GM12878 (cell line): ENCODE measurements around the gene P2RX1. TPM values are rescaled to one million over a fixed set of nuclear protein-coding genes. Genes with fewer than 3 reads are reported as not detected.

Experiments
- ATAC-seq: fragments of 200-7000 bp; cut with Tn5 transposase; 3 replicates; pipeline ENCODE4 v1.9.1; 2020; ENCODE audit warnings: mild to moderate bottlenecking, moderate library complexity
- BruUV-seq: library from RNA; stranded (reverse); fragments of 400-500 nt; replicated peaks from 2 replicates; lab custom pipeline; 2021; lab: Mats Ljungman, UMichigan
- CTCF ChIA-PET: fragments of 300-600 bp; sonication (Branson Sonifier 250); formaldehyde crosslinking; extraction: SDS; loops from one replicate; lab custom pipeline; 2021; ENCODE audit warnings: inconsistent platforms; lab: Yijun Ruan, JAX
- POLR2A ChIA-PET: fragments of 350-600 bp; formaldehyde crosslinking; extraction: SDS; loops from one replicate; lab custom pipeline; 2021; ENCODE audit warnings: inconsistent platforms; lab: Charles Lee
- RAD21 ChIA-PET: fragments of 300-600 bp; sonication (Branson Sonifier 250); formaldehyde crosslinking; loops from one replicate; lab custom pipeline; 2023; ENCODE audit warnings: antibody characterized with exemption; ENCODE audit not compliant: unreplicated experiment; lab: Charles Lee
- SMC1A ChIA-PET: fragments of 300-600 bp; sonication (Branson Sonifier 250); formaldehyde crosslinking; loops from one replicate; lab custom pipeline; 2023; ENCODE audit not compliant: unreplicated experiment, uncharacterized antibody; lab: Charles Lee
- DNase-seq: peaks from one replicate; pipeline ENCODE4 v3.0.0-alpha.2; 2011; ENCODE audit warnings: low read depth, low spot score
- FAIRE-seq: peaks from 3 replicates; lab custom pipeline; 2011; peaks lifted over from hg19 to GRCh38; lab: Jason Lieb, UNC
- H2AFZ ChIP-seq: 2 replicates; pipeline ENCODE4 v1.6.0; 2011; ENCODE audit warnings: low read depth, low read length, control low read depth; ENCODE audit not compliant: control insufficient read depth
- H3K27ac ChIP-seq: 2 replicates; pipeline ENCODE4 v1.5.1; 2011; ENCODE audit warnings: control low read depth; ENCODE audit not compliant: control insufficient read depth, insufficient read depth
- H3K27me3 ChIP-seq, 2 experiments: replicated peaks in 1 of 2; 2 replicates each; pipeline versions ENCODE4 v1.6.0 to v1.6.1; 2011; ENCODE audit warnings: low read length in 1 of 2; ENCODE audit not compliant: control insufficient read depth in 2 of 2, insufficient read depth in 2 of 2
- H3K36me3 ChIP-seq, 2 experiments: 2 replicates each; pipeline ENCODE4 v1.5.1; 2011; ENCODE audit warnings: low read length in 1 of 2; ENCODE audit not compliant: control insufficient read depth in 2 of 2, insufficient read depth in 2 of 2
- H3K4me1 ChIP-seq: 2 replicates; pipeline ENCODE4 v1.6.1; 2011; ENCODE audit warnings: mild to moderate bottlenecking, low read length, moderate library complexity, mixed read lengths; ENCODE audit not compliant: control insufficient read depth, insufficient read depth
- H3K4me2 ChIP-seq: 2 replicates; pipeline ENCODE4 v1.6.0; 2011; ENCODE audit warnings: control low read depth; ENCODE audit not compliant: control insufficient read depth, insufficient read depth
- H3K4me3 ChIP-seq: fragments of 200-600 bp; sonication (generic); 2 replicates; pipeline ENCODE4 v1.5.1; 2016
- H3K79me2 ChIP-seq: 2 replicates; pipeline ENCODE4 v1.6.0; 2011; ENCODE audit warnings: low read length; ENCODE audit not compliant: control insufficient read depth, insufficient read depth
- H3K9ac ChIP-seq: 2 replicates; pipeline ENCODE4 v1.8.0; 2011; ENCODE audit warnings: low read length, control low read depth, mixed read lengths; ENCODE audit not compliant: control insufficient read depth, insufficient read depth
- H3K9me3 ChIP-seq: replicated peaks from 3 replicates; pipeline ENCODE4 v1.5.1; 2011; ENCODE audit warnings: mild to moderate bottlenecking, low read length; ENCODE audit not compliant: control insufficient read depth, insufficient read depth
- H4K20me1 ChIP-seq: 2 replicates; pipeline ENCODE4 v1.6.0; 2011; ENCODE audit not compliant: control insufficient read depth, insufficient read depth
- TCF12 ChIP-seq: IDR thresholded peaks from 2 replicates; pipeline ENCODE4 v1.6.1; 2011; ENCODE audit warnings: low read depth, mild to moderate bottlenecking, low read length
- WGBS: methylation state at CpG from one replicate; pipeline ENCODE4 v1.1.6; 2016; ENCODE audit warnings: low lambda C conversion rate; ENCODE audit not compliant: insufficient replicate concordance, insufficient coverage; ENCODE audit errors: missing lambda C conversion rate; 5-methylcytosine and 5-hydroxymethylcytosine counted together
- in situ Hi-C: fragments of 300-500 bp; cut with MboI; formaldehyde crosslinking; loops from 9 replicates; pipeline ENCODE4 v1.14.3; 2018; ENCODE audit warnings: mixed read lengths
- intact Hi-C: fragments of 100-400 bp; cut with micrococcal nuclease; formaldehyde crosslinking; loops from one replicate; pipeline ENCODE4 v1.14.2; 2022; ENCODE audit not compliant: unreplicated experiment
- polyA plus RNA-seq, 11 experiments: library from polyadenylated mRNA; depleted of rRNA in 4 of 11; unstranded in 6 of 11; stranded (reverse) in 5 of 11; fragments of >200 nt; fragmentation: Nextera tagmentation in 4 of 11; fragmentation: Illumina TruSeq in 1 of 11; extraction: Ambion mirVana in 4 of 11; extraction: Trizol in 1 of 11; gene quantifications; 1 replicate in 1 of 11; 2 replicates in 10 of 11; pipeline versions ENCODE4 v1.2.1 to v1.2.3, GENCODE V29; 2011 to 2016; ENCODE audit warnings: inconsistent platforms in 2 of 11, missing spikeins in 2 of 11, low read depth in 1 of 11
- total RNA-seq, 4 experiments: library from RNA; depleted of rRNA in 3 of 4; stranded (reverse); fragments of >200 nt in 3 of 4; fragmentation: Illumina TruSeq in 1 of 4; extraction: Trizol in 1 of 4; gene quantifications; 2 replicates each; pipeline versions ENCODE4 v1.2.1 to v1.2.3, GENCODE V29; 2013 to 2021
- TF ChIP-seq, protein P1 (sequence below): IDR thresholded peaks from 2 replicates; pipeline ENCODE4 v1.6.1; 2012; ENCODE audit warnings: low read length, inconsistent platforms
- TF ChIP-seq, protein P2 (sequence below): fragments of 450-650 bp; formaldehyde crosslinking; IDR thresholded peaks from 2 replicates; pipeline ENCODE4 v1.5.0; 2022; ENCODE audit warnings: mild to moderate bottlenecking, missing genetic modification characterization

Gene P2RX1
- total and polyA plus RNA-seq, 10 of the 15 experiments (the other 5 are each of a cell fraction or from before 2014, with no cell fraction given) = 0.12 to 6.2 (median 3.4) TPM

GRCh38 chr17:3928406-3928805 lies 12.1 kb upstream of the P2RX1 start:
- H3K27me3 ChIP-seq = no peaks in the 10 kb centered on the region
- CTCF ChIA-PET = no interaction called here
- peaks cover 0 to 5% of the 10 kb centered on the region in 2 experiments; a peak in 3 of 4 replicates for H3K36me3 ChIP-seq
- no peaks in the 10 kb centered on the region for H3K9me3 ChIP-seq
- POLR2A ChIA-PET = no interaction called here
- SMC1A ChIA-PET = no interaction called here
- no peak for TF ChIP-seq TCF12
- TF ChIP-seq, protein P1, sequence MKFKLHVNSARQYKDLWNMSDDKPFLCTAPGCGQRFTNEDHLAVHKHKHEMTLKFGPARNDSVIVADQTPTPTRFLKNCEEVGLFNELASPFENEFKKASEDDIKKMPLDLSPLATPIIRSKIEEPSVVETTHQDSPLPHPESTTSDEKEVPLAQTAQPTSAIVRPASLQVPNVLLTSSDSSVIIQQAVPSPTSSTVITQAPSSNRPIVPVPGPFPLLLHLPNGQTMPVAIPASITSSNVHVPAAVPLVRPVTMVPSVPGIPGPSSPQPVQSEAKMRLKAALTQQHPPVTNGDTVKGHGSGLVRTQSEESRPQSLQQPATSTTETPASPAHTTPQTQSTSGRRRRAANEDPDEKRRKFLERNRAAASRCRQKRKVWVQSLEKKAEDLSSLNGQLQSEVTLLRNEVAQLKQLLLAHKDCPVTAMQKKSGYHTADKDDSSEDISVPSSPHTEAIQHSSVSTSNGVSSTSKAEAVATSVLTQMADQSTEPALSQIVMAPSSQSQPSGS = no peak
- TF ChIP-seq, protein P2, sequence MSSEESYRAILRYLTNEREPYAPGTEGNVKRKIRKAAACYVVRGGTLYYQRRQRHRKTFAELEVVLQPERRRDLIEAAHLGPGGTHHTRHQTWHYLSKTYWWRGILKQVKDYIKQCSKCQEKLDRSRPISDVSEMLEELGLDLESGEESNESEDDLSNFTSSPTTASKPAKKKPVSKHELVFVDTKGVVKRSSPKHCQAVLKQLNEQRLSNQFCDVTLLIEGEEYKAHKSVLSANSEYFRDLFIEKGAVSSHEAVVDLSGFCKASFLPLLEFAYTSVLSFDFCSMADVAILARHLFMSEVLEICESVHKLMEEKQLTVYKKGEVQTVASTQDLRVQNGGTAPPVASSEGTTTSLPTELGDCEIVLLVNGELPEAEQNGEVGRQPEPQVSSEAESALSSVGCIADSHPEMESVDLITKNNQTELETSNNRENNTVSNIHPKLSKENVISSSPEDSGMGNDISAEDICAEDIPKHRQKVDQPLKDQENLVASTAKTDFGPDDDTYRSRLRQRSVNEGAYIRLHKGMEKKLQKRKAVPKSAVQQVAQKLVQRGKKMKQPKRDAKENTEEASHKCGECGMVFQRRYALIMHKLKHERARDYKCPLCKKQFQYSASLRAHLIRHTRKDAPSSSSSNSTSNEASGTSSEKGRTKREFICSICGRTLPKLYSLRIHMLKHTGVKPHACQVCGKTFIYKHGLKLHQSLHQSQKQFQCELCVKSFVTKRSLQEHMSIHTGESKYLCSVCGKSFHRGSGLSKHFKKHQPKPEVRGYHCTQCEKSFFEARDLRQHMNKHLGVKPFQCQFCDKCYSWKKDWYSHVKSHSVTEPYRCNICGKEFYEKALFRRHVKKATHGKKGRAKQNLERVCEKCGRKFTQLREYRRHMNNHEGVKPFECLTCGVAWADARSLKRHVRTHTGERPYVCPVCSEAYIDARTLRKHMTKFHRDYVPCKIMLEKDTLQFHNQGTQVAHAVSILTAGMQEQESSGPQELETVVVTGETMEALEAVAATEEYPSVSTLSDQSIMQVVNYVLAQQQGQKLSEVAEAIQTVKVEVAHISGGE = no peak
- FAIRE-seq (no peak), ATAC-seq (no peak), DNase-seq (no peak)
- H3K27ac ChIP-seq = no peak overlapping the region
- H3K79me2 ChIP-seq = no peaks in the 10 kb centered on the region
- H2AFZ ChIP-seq = no peak overlapping the region
- no peak overlapping the region for H3K4me3 ChIP-seq
- intact Hi-C loops = no loop called here
- no peak overlapping the region for H3K4me2 ChIP-seq
- in situ Hi-C loops = no loop called here
- no peak overlapping the region for H3K9ac ChIP-seq
- no peaks in the 10 kb centered on the region for H3K4me1 ChIP-seq
- H4K20me1 ChIP-seq = no peaks in the 10 kb centered on the region
- WGBS = 92% methylated on average over 14 of the region's 16 CpGs
- no TSS peak for BruUV-seq
- RAD21 ChIA-PET = no interaction called here
